Neutrophil (primary cell): ENCODE results near the gene CCDC181.

Experiments used
- H3K27ac ChIP-seq: fragments of 200-600 bp; sonication (generic); 2 replicates; pipeline ENCODE4 v1.5.1; 2016; ENCODE audit warnings: mild to moderate bottlenecking, moderate library complexity
- H3K27me3 ChIP-seq: fragments of 200-600 bp; sonication (generic); 2 replicates; pipeline ENCODE4 v1.6.0; 2016; ENCODE audit warnings: mild to moderate bottlenecking
- H3K36me3 ChIP-seq: fragments of 200-600 bp; sonication (generic); 2 replicates; pipeline ENCODE4 v1.5.1; 2017
- H3K4me1 ChIP-seq, 2 experiments: fragments of 200-600 bp in 1 of 2; sonication (generic) in 1 of 2; 1 replicate in 1 of 2; 2 replicates in 1 of 2; pipeline versions ENCODE4 v1.5.1 to v1.6.1; 2013 to 2016; ENCODE audit warnings: low read depth in 1 of 2, low read length in 1 of 2, mild to moderate bottlenecking in 1 of 2, moderate library complexity in 1 of 2; ENCODE audit not compliant: control insufficient read depth in 1 of 2, insufficient read depth in 1 of 2
- H3K4me3 ChIP-seq, 2 experiments: fragments of 200-600 bp in 1 of 2; sonication (generic) in 1 of 2; 1 replicate in 1 of 2; 2 replicates in 1 of 2; pipeline ENCODE4 v1.5.1; 2013 to 2016; ENCODE audit warnings: low read depth in 1 of 2, low read length in 1 of 2, mild to moderate bottlenecking in 1 of 2, moderate library complexity in 1 of 2
- H3K9me3 ChIP-seq: fragments of 200-600 bp; sonication (generic); 2 replicates; pipeline ENCODE4 v1.5.1; 2016
- TF ChIP-seq, protein P1 (sequence below): fragments of 200-600 bp; sonication (generic); IDR thresholded peaks from 2 replicates; pipeline ENCODE4 v1.5.1; 2016; ENCODE audit warnings: antibody characterized with exemption

Gene CCDC181

GRCh38 chr1:169460191-169460833, 33.0 kb upstream of the CCDC181 start:
- TF ChIP-seq, protein P1, sequence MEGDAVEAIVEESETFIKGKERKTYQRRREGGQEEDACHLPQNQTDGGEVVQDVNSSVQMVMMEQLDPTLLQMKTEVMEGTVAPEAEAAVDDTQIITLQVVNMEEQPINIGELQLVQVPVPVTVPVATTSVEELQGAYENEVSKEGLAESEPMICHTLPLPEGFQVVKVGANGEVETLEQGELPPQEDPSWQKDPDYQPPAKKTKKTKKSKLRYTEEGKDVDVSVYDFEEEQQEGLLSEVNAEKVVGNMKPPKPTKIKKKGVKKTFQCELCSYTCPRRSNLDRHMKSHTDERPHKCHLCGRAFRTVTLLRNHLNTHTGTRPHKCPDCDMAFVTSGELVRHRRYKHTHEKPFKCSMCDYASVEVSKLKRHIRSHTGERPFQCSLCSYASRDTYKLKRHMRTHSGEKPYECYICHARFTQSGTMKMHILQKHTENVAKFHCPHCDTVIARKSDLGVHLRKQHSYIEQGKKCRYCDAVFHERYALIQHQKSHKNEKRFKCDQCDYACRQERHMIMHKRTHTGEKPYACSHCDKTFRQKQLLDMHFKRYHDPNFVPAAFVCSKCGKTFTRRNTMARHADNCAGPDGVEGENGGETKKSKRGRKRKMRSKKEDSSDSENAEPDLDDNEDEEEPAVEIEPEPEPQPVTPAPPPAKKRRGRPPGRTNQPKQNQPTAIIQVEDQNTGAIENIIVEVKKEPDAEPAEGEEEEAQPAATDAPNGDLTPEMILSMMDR = no peak
- Histone ChIP-seq H3K36me3 (no peaks in the 10 kb centered on the region), H3K27me3 (no peaks in the 10 kb centered on the region), H3K4me3 (peak overlapping the region; percentile 71 to 74), H3K27ac (peak overlapping the region; percentile 89), H3K4me1 (peaks cover 15 to 30% of the 10 kb centered on the region in 2 experiments), H3K9me3 (no peaks in the 10 kb centered on the region)

DNA sequence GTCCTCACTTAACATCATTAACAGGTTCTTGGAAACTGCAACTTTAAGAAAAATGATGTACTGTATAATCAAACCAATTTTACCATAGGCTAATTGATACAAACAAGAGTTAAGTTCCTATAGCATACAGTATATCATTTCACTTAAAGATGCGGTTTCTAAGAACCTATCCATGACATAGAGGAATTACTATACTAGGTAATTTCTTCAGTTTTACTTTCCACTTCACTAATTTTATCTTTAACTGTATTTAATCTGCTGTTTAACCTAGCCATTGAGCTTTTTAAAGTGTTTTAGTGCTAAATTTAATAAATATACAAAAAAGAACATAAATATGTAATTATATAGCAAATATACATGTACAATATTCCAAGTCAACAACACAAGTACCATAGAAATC, 30.2 kb upstream of the CCDC181 start:
- TF ChIP-seq, protein P1 = no peak
- H3K36me3 ChIP-seq = no peaks in the 10 kb centered on the region
- H3K27ac ChIP-seq = no peak overlapping the region
- no peak overlapping the region for H3K4me3 ChIP-seq
- H3K4me1 ChIP-seq = peaks cover 15 to 30% of the 10 kb centered on the region in 2 experiments
- H3K27me3 ChIP-seq = no peaks in the 10 kb centered on the region
- H3K9me3 ChIP-seq = no peaks in the 10 kb centered on the region

- Histone ChIP-seq H3K4me1 (peaks cover 7 to 19% of the 10 kb centered on the region in 2 experiments), H3K27ac (no peak overlapping the region), H3K27me3 (no peaks in the 10 kb centered on the region), H3K4me3 (no peak overlapping the region), H3K36me3 (no peaks in the 10 kb centered on the region), H3K9me3 (no peaks in the 10 kb centered on the region)
- TF ChIP-seq, protein P1 = no peak
Observed at GRCh38 chr1:169456029-169456428, 28.8 kb upstream of the CCDC181 start.

DNA sequence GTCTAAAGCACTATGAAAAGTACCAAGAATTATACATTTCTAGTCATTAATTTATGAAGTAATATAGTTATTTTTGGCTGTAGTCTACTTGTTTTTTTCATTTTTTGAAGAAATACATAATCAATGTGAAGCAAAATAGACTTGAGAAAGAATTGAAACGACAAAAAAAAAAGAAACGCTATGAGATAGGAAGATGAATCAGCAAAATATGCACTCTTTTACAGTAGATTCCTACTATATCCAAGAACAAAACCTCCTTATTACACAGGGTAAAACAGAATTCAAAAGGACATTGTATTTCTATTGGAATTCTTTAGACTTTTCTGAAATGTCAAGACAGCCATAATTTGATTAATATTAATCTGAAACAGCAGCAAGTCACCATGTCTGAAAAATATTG, 25.6 kb upstream of the CCDC181 start:
- Histone ChIP-seq H3K27me3 (no peaks in the 10 kb centered on the region), H3K36me3 (no peaks in the 10 kb centered on the region), H3K4me3 (no peak overlapping the region), H3K9me3 (no peaks in the 10 kb centered on the region), H3K27ac (no peak overlapping the region), H3K4me1 (no peaks in the 10 kb centered on the region)
- TF ChIP-seq, protein P1 = no peak

- Histone ChIP-seq H3K9me3 (no peaks in the 10 kb centered on the region), H3K4me1 (no peaks in the 10 kb centered on the region), H3K27me3 (no peaks in the 10 kb centered on the region), H3K27ac (no peak overlapping the region), H3K36me3 (no peaks in the 10 kb centered on the region), H3K4me3 (no peak overlapping the region)
- TF ChIP-seq, protein P1 = no peak
Observed at GRCh38 chr1:169451218-169451824, 24.0 kb upstream of the CCDC181 start.
